Measurements from ENCODE around the gene ECI2. TPM values are rescaled to one million over a fixed set of nuclear protein-coding genes. Genes with fewer than 3 reads are reported as not detected.

The ECI2 gene
- total RNA-seq, 2 donors from 2014 or later = 71.1 to 97.2 TPM

DNA sequence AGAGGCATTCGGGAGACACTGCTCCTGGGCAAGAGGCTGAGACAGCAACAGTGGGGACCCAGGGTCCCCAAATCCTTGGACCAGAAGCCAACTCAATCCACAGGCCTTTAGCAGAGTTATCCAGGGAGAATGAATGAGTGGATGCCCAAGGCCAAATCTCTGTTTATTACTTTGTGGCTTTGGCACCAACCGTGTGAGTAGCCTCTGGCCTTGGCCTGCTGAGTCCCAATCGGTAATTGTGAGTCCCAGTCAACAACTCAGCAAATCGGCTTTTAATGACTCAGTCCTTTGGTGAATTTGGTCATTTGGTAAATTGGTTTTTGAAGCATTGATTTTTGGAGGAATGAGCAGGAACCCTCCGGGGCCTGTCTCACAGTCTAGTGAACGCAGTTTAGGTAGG lies 29.1 kb upstream of the ECI2 start:
- H3K36me3 ChIP-seq = no peaks in the 10 kb centered on the region
- no peaks in the 10 kb centered on the region for H3K27me3 ChIP-seq
- TF ChIP-seq, protein P1, sequence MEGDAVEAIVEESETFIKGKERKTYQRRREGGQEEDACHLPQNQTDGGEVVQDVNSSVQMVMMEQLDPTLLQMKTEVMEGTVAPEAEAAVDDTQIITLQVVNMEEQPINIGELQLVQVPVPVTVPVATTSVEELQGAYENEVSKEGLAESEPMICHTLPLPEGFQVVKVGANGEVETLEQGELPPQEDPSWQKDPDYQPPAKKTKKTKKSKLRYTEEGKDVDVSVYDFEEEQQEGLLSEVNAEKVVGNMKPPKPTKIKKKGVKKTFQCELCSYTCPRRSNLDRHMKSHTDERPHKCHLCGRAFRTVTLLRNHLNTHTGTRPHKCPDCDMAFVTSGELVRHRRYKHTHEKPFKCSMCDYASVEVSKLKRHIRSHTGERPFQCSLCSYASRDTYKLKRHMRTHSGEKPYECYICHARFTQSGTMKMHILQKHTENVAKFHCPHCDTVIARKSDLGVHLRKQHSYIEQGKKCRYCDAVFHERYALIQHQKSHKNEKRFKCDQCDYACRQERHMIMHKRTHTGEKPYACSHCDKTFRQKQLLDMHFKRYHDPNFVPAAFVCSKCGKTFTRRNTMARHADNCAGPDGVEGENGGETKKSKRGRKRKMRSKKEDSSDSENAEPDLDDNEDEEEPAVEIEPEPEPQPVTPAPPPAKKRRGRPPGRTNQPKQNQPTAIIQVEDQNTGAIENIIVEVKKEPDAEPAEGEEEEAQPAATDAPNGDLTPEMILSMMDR (IDR thresholded peaks at IDR 0.05) = no peak
- no peak overlapping the region for H3K4me3 ChIP-seq
- H3K27ac ChIP-seq = no peak overlapping the region
- H3K9me3 ChIP-seq = no peaks in the 10 kb centered on the region
- peaks cover 0 to 9% of the 10 kb centered on the region in 2 donors for H3K4me1 ChIP-seq
- DNase-seq (ENCODE audit: low spot score) = no peak

DNA sequence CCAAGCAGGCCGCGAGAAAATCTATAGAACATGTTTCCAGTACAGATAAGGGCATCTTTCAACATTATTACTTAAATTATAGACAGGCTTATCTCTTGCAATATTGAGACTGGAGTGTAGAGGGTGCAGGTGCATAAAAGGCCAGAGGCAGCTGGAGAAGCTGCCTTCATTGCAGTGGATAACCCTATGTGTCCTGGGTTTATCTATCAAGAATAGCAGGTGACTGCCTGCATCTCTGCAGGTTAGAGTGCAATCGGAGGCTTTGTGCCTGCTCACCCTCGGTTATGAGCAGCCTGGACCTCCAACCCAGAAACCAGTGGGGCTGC lies 28.7 kb upstream of the ECI2 start:
- peaks cover 0 to 9% of the 10 kb centered on the region in 2 donors for H3K4me1 ChIP-seq
- no peak overlapping the region for H3K27ac ChIP-seq
- H3K36me3 ChIP-seq = no peaks in the 10 kb centered on the region
- DNase-seq (ENCODE audit: low spot score) = no peak
- H3K27me3 ChIP-seq = no peaks in the 10 kb centered on the region
- TF ChIP-seq, protein P1 (IDR thresholded peaks at IDR 0.05) = no peak
- H3K4me3 ChIP-seq = no peak overlapping the region
- no peaks in the 10 kb centered on the region for H3K9me3 ChIP-seq

DNA sequence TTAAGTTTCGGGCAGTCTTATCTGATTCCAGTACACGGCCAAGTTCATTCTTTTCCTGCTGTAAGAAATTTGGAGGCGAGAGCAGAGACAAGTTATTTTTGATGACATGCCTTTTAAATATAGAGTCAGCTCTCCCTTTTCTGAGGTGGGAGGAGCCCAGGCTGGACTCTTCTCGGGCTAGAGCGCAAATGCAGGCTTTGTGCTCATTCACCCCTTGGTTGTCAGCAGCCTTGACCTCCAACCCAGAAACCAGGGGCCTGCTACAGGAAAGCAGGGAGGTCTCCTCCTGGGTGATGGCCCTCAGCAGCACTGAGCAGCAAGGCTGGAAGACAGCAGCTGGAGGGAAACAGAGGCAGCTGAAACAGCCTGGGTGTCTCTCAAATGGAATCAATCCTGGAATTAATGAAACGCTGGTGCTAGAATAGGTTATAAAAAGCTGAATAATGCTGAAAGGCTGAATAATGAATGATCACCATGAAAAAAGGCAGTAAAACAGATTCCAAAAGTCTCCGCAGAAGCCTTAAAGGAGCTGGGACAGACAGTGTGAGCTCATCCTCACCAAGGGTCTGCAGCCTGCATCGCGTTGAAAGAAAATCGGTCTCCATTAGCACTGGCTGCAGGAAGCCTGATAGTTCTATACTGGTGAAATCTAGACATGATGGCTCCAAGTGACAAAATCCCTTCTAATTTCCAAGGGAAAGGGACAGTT lies 28.2 kb upstream of the ECI2 start:
- no peak overlapping the region for H3K4me3 ChIP-seq
- no peak overlapping the region for H3K27ac ChIP-seq
- H3K27me3 ChIP-seq = no peaks in the 10 kb centered on the region
- H3K4me1 ChIP-seq = peaks cover 0 to 9% of the 10 kb centered on the region in 2 donors
- DNase-seq (ENCODE audit: low spot score) = no peak
- TF ChIP-seq, protein P1 (IDR thresholded peaks at IDR 0.05) = no peak
- no peaks in the 10 kb centered on the region for H3K36me3 ChIP-seq
- no peaks in the 10 kb centered on the region for H3K9me3 ChIP-seq

DNA sequence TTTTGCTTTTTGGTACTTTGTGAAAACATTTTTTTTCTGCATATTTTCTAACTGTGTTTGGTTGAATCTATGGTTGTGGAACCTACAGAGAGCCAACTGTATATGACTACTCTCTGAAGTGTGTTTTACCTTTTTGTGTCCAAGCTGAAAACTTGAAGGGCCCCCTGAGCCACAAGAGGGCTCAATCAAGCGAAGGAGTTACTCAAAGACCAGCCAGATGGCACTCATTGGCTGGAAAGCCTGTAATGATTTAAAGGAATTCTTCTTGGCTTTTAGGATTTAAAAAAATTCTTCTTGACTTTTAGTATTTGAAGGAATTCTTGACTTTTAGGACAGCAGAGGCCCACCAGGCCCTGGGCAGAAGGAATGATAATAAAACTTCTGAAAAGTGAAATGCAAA lies 27.0 kb upstream of the ECI2 start:
- H3K9me3 ChIP-seq = no peaks in the 10 kb centered on the region
- H3K27ac ChIP-seq = no peak overlapping the region
- H3K27me3 ChIP-seq = no peaks in the 10 kb centered on the region
- DNase-seq (ENCODE audit: low spot score) = no peak
- H3K36me3 ChIP-seq = no peaks in the 10 kb centered on the region
- no peak overlapping the region for H3K4me3 ChIP-seq
- TF ChIP-seq, protein P1 (IDR thresholded peaks at IDR 0.05) = no peak
- peaks cover 0 to 9% of the 10 kb centered on the region in 2 donors for H3K4me1 ChIP-seq

DNA sequence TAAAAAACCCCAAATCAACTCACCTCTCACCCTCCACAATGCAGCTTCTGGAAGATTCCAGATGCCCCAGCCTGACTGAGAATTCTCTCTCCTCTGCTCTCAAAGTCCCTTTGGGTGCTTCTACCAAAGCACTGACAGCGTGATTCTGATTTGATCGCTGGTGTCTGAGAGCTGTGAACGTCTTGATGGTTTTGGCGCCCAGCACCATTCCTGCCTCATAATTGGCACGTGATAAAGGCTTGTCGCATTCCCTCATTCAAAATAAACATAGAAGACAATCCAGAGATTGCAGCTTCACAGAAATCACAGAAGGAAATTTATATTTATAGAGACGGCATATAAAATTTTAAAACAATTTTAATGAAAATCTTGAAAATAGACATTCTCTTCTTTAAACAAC lies 24.1 kb upstream of the ECI2 start:
- Histone ChIP-seq H3K4me1 (peaks cover 0 to 9% of the 10 kb centered on the region in 2 donors), H3K9me3 (no peaks in the 10 kb centered on the region), H3K4me3 (no peak overlapping the region), H3K27ac (no peak overlapping the region), H3K36me3 (no peaks in the 10 kb centered on the region), H3K27me3 (no peaks in the 10 kb centered on the region)
- DNase-seq (ENCODE audit: low spot score) = no peak
- TF ChIP-seq, protein P1 (IDR thresholded peaks at IDR 0.05) = no peak

DNA sequence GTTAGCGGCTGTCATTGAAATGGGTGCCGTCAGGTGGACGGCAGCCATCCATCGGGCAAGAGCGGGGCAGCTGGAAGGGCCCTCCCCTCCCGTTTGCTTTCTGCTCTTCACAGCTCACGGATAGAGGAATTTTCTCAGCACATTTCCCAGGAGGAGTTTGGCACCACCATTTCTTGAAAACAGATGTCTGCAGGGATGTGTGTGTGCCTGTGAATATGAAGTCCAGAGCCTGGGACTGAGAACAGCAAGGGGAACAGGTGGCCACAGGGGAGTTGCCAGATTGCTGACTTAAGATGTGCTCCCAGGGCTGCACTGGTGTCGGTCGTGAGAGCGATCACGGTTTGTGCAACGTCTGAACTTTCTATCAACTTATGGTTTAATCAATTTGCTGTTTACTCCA lies 22.1 kb upstream of the ECI2 start:
- Histone ChIP-seq H3K4me1 (no peaks in the 10 kb centered on the region), H3K9me3 (no peaks in the 10 kb centered on the region), H3K36me3 (no peaks in the 10 kb centered on the region), H3K4me3 (no peak overlapping the region), H3K27me3 (no peaks in the 10 kb centered on the region), H3K27ac (no peak overlapping the region)
- TF ChIP-seq, protein P1 (IDR thresholded peaks at IDR 0.05) = no peak
- DNase-seq (ENCODE audit: low spot score) = no peak
